KBM-7 (cell line): ENCODE data around the gene PHF23.
A peak's percentile ranks its signal among the peaks of the same experiment; 100 is the strongest.
"Not testable (repeated sequence)": the region's sequence is repeated elsewhere in the genome, so short reads cannot be mapped to it uniquely, and the experiment has no call there.

Source experiments
- DNase-seq: peaks from one replicate; pipeline ENCODE4 v3.0.0-alpha.2; 2015
- in situ Hi-C: fragments of 300-500 bp; cut with MboI; formaldehyde crosslinking; loops from 2 replicates; pipeline ENCODE4 v1.14.3; 2020; ENCODE audit warnings: low sequenced_read_pairs, low pct_unique_long_range_greater_than_20kb, mixed read lengths

The PHF23 gene

GRCh38 chr17:7260151-7260550, 20.9 kb upstream of the PHF23 start:
- in situ Hi-C loops = no loop called here

DNA sequence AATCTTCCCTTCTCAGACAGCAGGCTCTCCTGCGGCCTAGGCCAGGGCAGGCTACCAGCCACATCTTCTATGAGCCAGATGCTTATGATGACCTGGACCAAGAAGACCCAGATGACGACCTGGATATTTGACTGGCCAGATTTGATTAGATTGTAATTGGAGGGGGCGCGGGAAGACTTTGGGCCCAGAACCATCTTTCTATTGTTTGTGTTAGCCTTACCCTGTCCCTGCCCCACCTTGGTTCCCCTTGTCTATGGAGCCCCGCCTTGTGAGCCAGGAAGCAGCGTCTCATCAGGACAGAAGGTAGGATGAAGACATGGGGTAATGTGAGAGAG, 20.3 kb upstream of the PHF23 start:
- DNase-seq = no peak
- in situ Hi-C loops = no loop called here

More at GRCh38 chr17:7260151-7260550, 20.9 kb upstream of the PHF23 start:
- DNase-seq = no peak

- DNase-seq = no peak
Measured at GRCh38 chr17:7258731-7259554, 19.7 kb upstream of the PHF23 start.

DNA sequence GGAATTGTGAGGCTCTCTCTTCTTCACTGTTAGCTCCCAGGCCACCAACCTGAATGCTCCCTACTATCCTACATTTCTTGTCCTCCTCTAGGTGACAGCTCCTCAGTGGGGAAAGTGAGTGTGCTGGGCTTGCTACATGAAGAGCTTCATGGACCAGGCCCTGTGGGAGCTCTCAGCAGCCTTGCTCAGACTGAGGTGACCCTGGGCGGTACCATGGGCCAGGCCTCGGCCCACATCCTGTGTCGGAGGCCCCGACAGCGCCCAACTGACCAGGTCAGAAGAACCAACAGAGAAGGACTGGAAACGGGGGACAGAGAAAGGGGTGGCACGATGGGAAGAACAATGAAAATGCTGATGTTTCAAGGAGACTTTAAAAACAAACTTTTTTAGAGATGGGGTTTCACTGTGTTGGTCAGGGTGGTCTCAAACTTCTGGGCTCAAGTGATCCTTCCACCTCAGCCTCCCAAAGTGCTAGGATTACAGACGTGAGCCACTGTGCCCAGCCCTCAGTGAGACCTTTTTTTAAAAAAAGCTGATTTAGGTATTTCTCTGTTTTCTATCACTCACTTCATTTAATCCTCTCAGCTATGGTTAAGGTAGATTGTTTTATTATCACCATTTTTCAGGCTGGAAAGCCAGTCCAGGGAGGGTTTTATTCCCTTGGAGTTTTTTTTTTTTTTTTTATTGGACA, 17.7 kb upstream of the PHF23 start:
- in situ Hi-C loops = no loop called here
- DNase-seq = no peak

More at GRCh38 chr17:7258731-7259554, 19.7 kb upstream of the PHF23 start:
- in situ Hi-C loops = no loop called here

DNA sequence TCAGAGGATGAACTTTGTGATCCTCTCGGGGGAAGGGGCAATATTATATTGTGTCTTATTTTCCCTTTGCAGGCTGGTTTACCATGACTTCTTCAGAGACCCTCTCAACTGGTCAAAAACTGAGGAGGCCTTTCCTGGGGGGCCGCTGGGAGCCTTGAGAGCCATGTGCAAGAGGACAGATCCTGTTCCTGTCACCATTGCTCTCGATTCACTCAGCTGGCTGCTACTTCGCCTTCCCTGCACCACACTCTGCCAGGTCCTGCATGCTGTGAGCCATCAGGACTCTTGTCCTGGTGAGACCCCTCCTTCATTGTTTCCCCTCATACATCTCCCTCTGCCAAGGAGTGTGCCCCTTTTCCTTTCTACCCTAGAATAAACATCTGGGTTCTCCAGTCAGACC, 15.3 kb upstream of the PHF23 start:
- no peak for DNase-seq
- in situ Hi-C loops = no loop called here

DNA sequence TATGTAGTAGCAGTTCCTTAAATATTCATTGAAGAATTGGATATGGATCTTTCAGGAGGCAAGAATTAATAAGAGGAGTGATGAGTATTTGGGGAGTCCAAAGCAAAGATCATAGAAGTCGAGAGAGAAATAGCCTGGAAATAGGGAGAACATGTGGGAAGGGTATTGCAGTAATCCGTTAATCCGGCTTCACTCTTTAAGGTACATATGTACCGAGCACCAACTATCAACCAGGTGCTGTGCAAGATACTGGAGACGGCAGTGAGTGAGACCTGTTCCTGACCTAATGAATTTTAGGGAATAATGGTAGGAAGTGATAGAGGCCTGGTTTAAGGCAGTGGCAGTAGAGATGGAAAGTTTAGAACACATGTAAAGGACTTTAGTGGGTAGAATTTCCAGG, 13.8 kb upstream of the PHF23 start:
- no peak for DNase-seq
- in situ Hi-C loops = no loop called here

- in situ Hi-C loops = no loop called here
- peak; percentile 99 for DNase-seq
Measured at GRCh38 chr17:7252176-7253043, 13.2 kb upstream of the PHF23 start, which contains the start of gene ELP5. TSS of gene ELP5 (plus strand) at chr17:7252215. CDS start at chr17:7252551, 336 bp downstream.

DNA sequence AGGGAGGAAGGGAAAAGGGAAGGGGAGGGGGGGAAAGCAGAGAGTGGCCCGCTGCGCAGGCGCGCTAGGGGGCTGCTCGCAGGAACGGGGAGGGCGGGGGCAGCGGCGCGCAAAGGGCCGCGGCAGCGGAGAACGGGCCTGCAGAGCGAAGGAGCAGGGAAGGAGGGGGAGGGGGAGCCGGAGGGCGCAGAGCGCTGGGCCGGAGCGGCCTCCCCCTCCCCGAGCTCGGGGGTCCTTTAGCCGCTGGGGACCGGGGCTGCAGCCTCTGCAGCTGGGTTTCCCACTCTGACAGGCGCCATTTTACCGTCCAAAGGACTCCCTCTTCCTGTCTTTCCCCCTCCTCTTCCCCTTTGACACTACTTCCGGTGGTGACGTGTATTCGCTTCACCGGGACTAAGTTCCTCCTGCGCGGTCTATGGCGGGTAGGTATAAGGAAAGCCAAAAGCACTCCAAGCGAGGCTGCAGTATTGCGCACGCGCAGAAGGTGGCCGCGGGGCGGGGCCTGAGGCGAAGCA, 12.5 kb upstream of the PHF23 start, which contains the start of gene CTDNEP1:
Gene CTDNEP1 (minus strand): TSS at position 74 of the 515 bp plus-strand sequence. CDS start 438 bp downstream, outside the sequence.
- in situ Hi-C loops = no loop called here
- no peak for DNase-seq

- in situ Hi-C loops = no loop called here
- no peak for DNase-seq
Measured at GRCh38 chr17:7250695-7251627, 11.7 kb upstream of the PHF23 start.

DNA sequence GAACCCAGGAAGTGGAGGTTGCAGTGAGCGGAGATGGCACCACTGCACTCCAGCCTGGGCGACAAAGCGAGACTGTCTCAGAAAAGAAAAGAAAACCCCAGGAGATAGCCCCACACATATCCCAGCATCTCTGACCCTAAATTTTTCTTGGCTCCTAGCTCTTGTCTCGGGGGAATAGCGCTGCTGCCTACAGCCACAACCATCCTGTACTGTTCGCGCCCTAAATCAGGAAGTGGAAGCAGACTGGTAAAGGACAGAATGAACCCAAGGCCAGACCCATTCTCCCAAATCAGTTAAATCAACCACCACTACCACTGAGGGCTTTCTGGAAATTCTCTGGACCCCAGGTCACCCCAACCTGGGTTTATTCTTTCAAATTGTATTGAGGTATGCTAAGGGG, 10.6 kb upstream of the PHF23 start:
- in situ Hi-C loops = no loop called here
- peak; percentile 49 for DNase-seq

GRCh38 chr17:7249214-7249613, 10.0 kb upstream of the PHF23 start:
- in situ Hi-C loops = no loop called here
- DNase-seq = no peak

GRCh38 chr17:7248796-7249195, 9.5 kb upstream of the PHF23 start:
- DNase-seq = no peak
- in situ Hi-C loops = no loop called here

DNA sequence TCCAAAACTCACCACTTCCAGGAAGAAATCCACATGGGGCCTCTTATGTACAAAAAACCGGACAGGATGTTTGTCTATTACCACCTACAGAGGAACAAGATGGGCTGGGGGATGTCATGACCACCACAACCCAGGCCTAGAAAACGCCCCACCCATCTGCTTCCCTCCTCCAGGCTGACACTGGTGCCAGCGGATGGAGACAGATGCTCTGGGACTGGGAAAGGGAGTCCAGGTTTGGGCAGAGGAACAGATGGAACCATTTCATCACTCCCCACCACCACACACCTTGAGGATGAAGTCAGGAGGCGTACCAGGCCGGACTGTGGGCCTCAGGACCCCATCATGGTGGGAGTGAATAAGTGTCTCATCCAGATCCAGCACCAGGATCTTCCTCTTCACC, 7.5 kb upstream of the PHF23 start:
- no peak for DNase-seq
- in situ Hi-C loops = no loop called here

GRCh38 chr17:7243838-7244237, 4.6 kb upstream of the PHF23 start:
- in situ Hi-C loops, DNase-seq: not testable (repeated sequence)

GRCh38 chr17:7243453-7243729, 4.1 kb upstream of the PHF23 start:
- in situ Hi-C loops = no loop called here
- no peak for DNase-seq

- in situ Hi-C loops = no loop called here
Measured at GRCh38 chr17:7242717-7243452, 3.6 kb upstream of the PHF23 start.

DNA sequence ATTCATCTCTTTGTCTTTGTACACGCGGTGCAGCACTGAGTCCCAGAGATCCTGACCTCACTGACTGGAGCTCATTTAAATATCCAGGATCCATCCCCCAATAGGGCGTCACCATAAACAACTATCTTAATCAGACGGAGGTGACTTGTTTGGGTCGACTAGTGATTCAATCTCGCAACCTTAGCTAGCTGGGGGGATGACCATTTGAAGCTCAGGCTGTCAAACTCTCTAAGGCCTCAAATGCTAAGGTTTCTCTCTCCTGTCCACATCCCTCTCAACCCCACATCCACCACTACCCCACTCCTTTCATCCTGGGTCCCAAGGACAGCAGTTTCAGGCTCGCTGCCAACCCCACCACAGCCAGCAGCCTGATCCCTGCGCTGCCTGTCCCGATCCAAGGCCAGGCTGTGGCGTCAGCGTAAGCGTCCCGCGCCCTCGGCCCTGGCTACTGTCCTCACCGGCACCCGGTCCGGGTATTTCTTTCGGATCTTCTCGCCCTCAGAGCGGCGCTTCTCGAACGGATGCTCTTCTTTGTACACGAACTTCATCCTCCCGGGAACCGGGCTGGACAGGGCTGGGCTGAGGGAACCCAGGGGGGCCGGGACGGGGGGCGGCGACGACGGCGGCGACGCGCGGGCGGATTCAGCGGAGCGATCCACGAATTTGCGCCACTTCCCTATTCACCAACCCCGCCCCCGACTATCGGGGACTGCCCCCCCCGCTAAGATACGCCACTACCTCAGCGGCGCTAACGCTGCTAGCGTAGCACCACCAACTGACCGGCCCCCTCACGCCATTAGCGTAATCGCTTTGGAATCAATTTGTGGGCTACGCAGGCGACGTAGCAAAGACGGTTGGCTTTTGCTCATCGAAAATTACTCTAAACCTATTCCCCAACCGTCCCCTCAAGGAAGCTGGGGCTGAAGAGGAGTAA, 2.8 kb upstream of the PHF23 start, which contains the start of gene GABARAP:
Gene GABARAP (minus strand): TSS at position 667 of the 934 bp plus-strand sequence. CDS start 119 bp downstream, at position 548.
- DNase-seq = peak; percentile 95
- in situ Hi-C loops = no loop called here

More at GRCh38 chr17:7242717-7243452, 3.6 kb upstream of the PHF23 start:
- DNase-seq = peak; percentile 95
